GM10266 (cell line): ENCODE measurements around the gene UBE2G1.

Experiments used
- DNase-seq: peaks from one replicate; pipeline ENCODE4 v3.0.0; 2012; ENCODE audit errors: extremely low spot score
- TF ChIP-seq, protein P1 (sequence below): IDR thresholded peaks from 2 replicates; pipeline ENCODE4 v1.5.1; 2012; ENCODE audit warnings: mild to moderate bottlenecking, low read depth; ENCODE audit not compliant: control insufficient read depth, insufficient read depth; ENCODE audit errors: missing control alignments

UBE2G1 gene

DNA sequence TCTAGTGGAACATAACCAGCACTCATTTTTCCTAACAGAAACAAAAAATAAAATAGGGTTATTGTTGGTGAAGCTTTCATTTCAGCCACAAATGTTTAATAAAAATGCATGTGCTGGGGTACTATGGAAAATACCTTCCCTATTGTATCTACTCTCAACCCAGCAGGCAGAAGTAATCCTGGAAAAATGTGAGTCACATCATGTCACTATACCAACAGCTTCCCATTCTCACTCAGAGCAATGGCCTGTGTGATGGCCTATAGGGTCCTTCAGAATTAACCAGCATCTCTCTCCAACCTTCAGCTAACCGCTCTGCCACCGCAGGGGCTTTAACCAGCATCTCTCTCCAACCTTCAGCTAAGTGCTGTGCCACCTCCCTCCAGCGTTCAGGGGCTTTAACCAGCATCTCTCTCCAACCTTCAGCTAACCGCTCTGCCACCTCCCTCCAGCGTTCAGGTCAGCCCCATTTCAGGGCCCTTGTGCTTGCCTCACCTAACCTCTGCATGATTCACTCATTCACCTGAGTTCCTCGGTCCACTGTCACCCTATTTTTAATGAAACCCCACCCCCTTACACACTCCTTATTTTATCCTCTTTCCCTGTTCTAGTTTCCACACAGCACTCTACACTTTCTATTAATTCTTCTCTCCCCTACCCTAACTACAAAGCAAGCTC is 34.0 kb downstream of the UBE2G1 start:
- DNase-seq = no peak
- TF ChIP-seq, protein P1, sequence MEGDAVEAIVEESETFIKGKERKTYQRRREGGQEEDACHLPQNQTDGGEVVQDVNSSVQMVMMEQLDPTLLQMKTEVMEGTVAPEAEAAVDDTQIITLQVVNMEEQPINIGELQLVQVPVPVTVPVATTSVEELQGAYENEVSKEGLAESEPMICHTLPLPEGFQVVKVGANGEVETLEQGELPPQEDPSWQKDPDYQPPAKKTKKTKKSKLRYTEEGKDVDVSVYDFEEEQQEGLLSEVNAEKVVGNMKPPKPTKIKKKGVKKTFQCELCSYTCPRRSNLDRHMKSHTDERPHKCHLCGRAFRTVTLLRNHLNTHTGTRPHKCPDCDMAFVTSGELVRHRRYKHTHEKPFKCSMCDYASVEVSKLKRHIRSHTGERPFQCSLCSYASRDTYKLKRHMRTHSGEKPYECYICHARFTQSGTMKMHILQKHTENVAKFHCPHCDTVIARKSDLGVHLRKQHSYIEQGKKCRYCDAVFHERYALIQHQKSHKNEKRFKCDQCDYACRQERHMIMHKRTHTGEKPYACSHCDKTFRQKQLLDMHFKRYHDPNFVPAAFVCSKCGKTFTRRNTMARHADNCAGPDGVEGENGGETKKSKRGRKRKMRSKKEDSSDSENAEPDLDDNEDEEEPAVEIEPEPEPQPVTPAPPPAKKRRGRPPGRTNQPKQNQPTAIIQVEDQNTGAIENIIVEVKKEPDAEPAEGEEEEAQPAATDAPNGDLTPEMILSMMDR = no peak

DNA sequence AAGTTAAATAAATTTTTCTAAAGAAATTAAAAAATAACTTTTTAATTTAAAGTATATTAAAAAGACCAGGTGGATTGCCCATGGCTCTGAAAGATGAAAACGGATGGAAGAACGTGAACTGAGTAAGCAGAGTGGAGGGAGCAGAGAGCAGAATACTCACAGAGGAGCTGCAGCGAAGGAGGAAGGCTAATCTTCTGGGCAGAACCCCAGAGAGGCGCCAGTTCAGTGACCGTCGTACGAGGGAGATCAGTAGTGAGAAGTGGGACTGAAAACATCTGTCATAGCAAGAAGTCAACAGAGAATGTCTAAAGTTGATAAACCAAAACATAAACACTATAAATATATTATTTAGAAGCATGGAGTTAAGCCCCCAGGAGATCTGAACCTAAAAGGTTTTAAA is 34.9 kb downstream of the UBE2G1 start:
- DNase-seq = peak; percentile 43
- TF ChIP-seq, protein P1 = no peak

DNA sequence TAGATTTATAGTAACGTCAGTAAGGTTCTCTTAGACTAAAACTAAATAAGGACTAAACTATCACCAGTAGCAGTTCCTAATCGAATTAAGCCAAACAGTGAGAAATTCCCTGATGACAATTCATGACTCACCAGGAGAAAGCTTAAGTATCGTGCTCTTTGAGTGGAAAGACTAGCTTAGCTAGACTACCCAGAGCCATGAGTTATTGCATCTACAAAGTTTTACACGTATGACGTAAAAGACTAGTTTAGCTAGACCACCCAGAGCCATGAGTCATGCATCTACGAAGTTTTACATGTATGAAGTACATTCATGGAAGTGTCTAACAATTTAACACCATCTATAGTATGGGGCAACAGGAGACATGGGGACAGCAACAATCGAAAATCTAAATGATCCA is 36.6 kb downstream of the UBE2G1 start:
- no peak for DNase-seq
- TF ChIP-seq, protein P1 = no peak

DNA sequence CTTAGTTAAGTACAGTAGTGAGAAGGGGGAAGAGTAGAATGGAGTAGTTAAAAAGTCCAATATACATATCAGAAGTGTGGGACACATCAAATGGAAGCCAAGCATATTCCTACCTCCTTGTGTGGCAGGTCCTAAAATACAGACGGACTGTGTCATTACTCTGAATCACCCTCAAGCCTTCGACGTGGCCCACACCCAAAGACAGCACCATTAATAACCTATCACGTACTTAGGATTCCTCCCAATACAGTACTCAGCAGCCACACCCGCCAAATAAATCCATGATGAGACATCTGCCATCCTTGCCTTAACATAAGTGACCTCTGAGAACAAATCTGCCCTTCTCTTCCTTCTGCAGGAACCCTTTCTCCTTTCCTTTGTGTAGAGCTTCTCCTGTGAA is 38.9 kb downstream of the UBE2G1 start:
- TF ChIP-seq, protein P1 = no peak

GRCh38 chr17:4326608-4327007 is 39.9 kb downstream of the UBE2G1 start:
- DNase-seq = no peak
- TF ChIP-seq, protein P1 = no peak

More for the DNA sequence above, 38.9 kb downstream of the UBE2G1 start:
- no peak for DNase-seq

DNA sequence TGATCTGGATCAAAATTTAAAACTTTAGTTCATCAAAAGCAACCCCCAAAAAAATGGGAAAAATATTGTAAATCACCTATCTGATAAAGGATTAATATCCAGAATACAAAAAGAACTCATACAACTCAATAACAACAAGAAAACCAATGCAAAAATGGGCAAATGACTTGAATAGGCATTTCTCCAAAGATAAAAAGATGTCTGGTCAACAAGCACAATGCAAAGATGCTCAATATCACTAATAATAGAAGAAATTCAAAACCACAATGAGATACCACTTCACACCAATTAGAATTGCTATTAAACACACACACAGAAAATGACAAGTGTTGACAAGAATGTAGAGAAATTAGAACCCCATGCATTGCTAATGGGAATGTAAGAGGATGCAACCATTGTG is 40.4 kb downstream of the UBE2G1 start:
- TF ChIP-seq, protein P1 = no peak
- no peak for DNase-seq

- no peak for DNase-seq
- TF ChIP-seq, protein P1 = no peak
Measured at GRCh38 chr17:4324463-4324862, 42.0 kb downstream of the UBE2G1 start.
